Neural progenitor cell (in vitro differentiated cells): ENCODE data around the gene C4orf50. TPM values are rescaled to one million over a fixed set of nuclear protein-coding genes. Genes with fewer than 3 reads are reported as not detected.

Experiments used
- DNase-seq: peaks from one replicate; pipeline ENCODE4 v3.0.0-alpha.2; 2016; ENCODE audit warnings: low spot score
- H2AFZ ChIP-seq: fragments of 200-600 bp; sonication (generic); replicated peaks from 2 replicates; pipeline ENCODE4 v1.6.1; 2016; ENCODE audit warnings: antibody characterized with exemption
- H3F3A ChIP-seq: fragments of 200-600 bp; sonication (generic); 2 replicates; pipeline ENCODE4 v1.6.1; 2016; ENCODE audit warnings: antibody characterized with exemption, low read depth
- H3K27ac ChIP-seq: fragments of 200-600 bp; sonication (generic); 2 replicates; pipeline ENCODE4 v1.5.1; 2016; ENCODE audit warnings: mild to moderate bottlenecking
- H3K27me3 ChIP-seq: fragments of 200-600 bp; sonication (generic); 2 replicates; pipeline ENCODE4 v1.6.1; 2016; ENCODE audit warnings: mild to moderate bottlenecking, moderate library complexity
- H3K36me3 ChIP-seq: fragments of 200-600 bp; sonication (generic); 2 replicates; pipeline ENCODE4 v1.5.1; 2016
- H3K4me1 ChIP-seq: fragments of 200-600 bp; sonication (generic); 2 replicates; pipeline ENCODE4 v1.6.1; 2016; ENCODE audit warnings: mixed run types
- H3K4me2 ChIP-seq: fragments of 200-600 bp; sonication (generic); 2 replicates; pipeline ENCODE4 v1.6.1; 2016
- H3K4me3 ChIP-seq: fragments of 200-600 bp; sonication (generic); 2 replicates; pipeline ENCODE4 v1.5.1; 2016
- H3K79me2 ChIP-seq: fragments of 200-600 bp; sonication (generic); 2 replicates; pipeline ENCODE4 v1.6.1; 2016; ENCODE audit warnings: low read depth
- H3K9ac ChIP-seq: fragments of 200-600 bp; sonication (generic); 2 replicates; pipeline ENCODE4 v1.6.1; 2016
- H3K9me3 ChIP-seq: fragments of 200-600 bp; sonication (generic); 2 replicates; pipeline ENCODE4 v1.5.1; 2016; ENCODE audit warnings: low read depth
- H4K20me1 ChIP-seq: fragments of 200-600 bp; sonication (generic); 2 replicates; pipeline ENCODE4 v1.6.1; 2016; ENCODE audit warnings: low read depth
- H3K27ac Mint-ChIP-seq: 3 replicates; pipeline ENCODE4 v1.8.0; 2021; ENCODE audit warnings: mixed read lengths
- H3K27me3 Mint-ChIP-seq: 2 replicates; pipeline ENCODE4 v1.8.0; 2022; ENCODE audit warnings: low read depth, mild to moderate bottlenecking, inconsistent platforms, moderate library complexity, mixed read lengths; ENCODE audit not compliant: insufficient read depth
- H3K36me3 Mint-ChIP-seq: 3 replicates; pipeline ENCODE4 v1.8.0; 2021; ENCODE audit warnings: mixed read lengths
- H3K4me1 Mint-ChIP-seq: 3 replicates; pipeline ENCODE4 v1.8.0; 2021; ENCODE audit warnings: mixed read lengths
- H3K4me3 Mint-ChIP-seq: 3 replicates; pipeline ENCODE4 v1.8.0; 2021; ENCODE audit warnings: mild to moderate bottlenecking, moderate library complexity, mixed read lengths
- H3K9me3 Mint-ChIP-seq: 3 replicates; pipeline ENCODE4 v1.8.0; 2020; ENCODE audit warnings: mixed read lengths
- EZH2 ChIP-seq: fragments of 200-600 bp; sonication (generic); IDR thresholded peaks from 2 replicates; pipeline ENCODE4 v1.6.1; 2017; ENCODE audit warnings: antibody characterized with exemption, mild to moderate bottlenecking, moderate library complexity
- EZH2phosphoT487 ChIP-seq: fragments of 200-600 bp; sonication (generic); IDR thresholded peaks from 2 replicates; pipeline ENCODE4 v1.6.1; 2017; ENCODE audit warnings: antibody characterized with exemption
- total RNA-seq: library from RNA; depleted of rRNA; stranded (reverse); fragments of >200 nt; gene quantifications from 2 replicates; pipeline ENCODE4 v1.2.3, GENCODE V29; 2015; ENCODE audit warnings: low replicate concordance
- TF ChIP-seq, protein P1 (sequence below): fragments of 200-600 bp; sonication (generic); IDR thresholded peaks from 2 replicates; pipeline ENCODE4 v1.5.1; 2017; ENCODE audit warnings: antibody characterized with exemption, mild to moderate bottlenecking

Gene C4orf50
- total RNA-seq, 1 donor from 2014 or later, result 0.32 TPM

GRCh38 chr4:6028168-6028567, 9.9 kb upstream of the C4orf50 start:
- Histone ChIP-seq H3K9me3 (no peaks in the 10 kb centered on the region), H3K9ac (no peak overlapping the region), H4K20me1 (no peaks in the 10 kb centered on the region), H3K79me2 (no peaks in the 10 kb centered on the region), H3K4me1 (peaks cover 17% of the 10 kb centered on the region), H3K27me3 (peaks cover 2% of the 10 kb centered on the region), H3K4me2 (no peak overlapping the region), H3K36me3 (no peaks in the 10 kb centered on the region), H2AFZ (no peak overlapping the region), H3K27ac (no peak overlapping the region), H3F3A (no peaks in the 10 kb centered on the region), H3K4me3 (no peak overlapping the region)
- Mint-ChIP-seq H3K4me1 (peaks cover 36% of the 10 kb centered on the region), H3K9me3 (no peaks in the 10 kb centered on the region), H3K27me3 (peaks cover 7% of the 10 kb centered on the region), H3K36me3 (no peaks in the 10 kb centered on the region), H3K27ac (no peak overlapping the region), H3K4me3 (no peak overlapping the region)
- no peak for TF ChIP-seq EZH2phosphoT487
- TF ChIP-seq EZH2, result no peak
- TF ChIP-seq, protein P1, sequence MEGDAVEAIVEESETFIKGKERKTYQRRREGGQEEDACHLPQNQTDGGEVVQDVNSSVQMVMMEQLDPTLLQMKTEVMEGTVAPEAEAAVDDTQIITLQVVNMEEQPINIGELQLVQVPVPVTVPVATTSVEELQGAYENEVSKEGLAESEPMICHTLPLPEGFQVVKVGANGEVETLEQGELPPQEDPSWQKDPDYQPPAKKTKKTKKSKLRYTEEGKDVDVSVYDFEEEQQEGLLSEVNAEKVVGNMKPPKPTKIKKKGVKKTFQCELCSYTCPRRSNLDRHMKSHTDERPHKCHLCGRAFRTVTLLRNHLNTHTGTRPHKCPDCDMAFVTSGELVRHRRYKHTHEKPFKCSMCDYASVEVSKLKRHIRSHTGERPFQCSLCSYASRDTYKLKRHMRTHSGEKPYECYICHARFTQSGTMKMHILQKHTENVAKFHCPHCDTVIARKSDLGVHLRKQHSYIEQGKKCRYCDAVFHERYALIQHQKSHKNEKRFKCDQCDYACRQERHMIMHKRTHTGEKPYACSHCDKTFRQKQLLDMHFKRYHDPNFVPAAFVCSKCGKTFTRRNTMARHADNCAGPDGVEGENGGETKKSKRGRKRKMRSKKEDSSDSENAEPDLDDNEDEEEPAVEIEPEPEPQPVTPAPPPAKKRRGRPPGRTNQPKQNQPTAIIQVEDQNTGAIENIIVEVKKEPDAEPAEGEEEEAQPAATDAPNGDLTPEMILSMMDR, result no peak
- DNase-seq, result no peak

GRCh38 chr4:6027392-6027791, 9.2 kb upstream of the C4orf50 start:
- Histone ChIP-seq H3K4me2 (no peak overlapping the region), H3F3A (no peaks in the 10 kb centered on the region), H3K79me2 (no peaks in the 10 kb centered on the region), H3K36me3 (no peaks in the 10 kb centered on the region), H3K9ac (no peak overlapping the region), H4K20me1 (no peaks in the 10 kb centered on the region), H2AFZ (no peak overlapping the region), H3K27ac (no peak overlapping the region), H3K4me1 (peaks cover 12% of the 10 kb centered on the region), H3K9me3 (no peaks in the 10 kb centered on the region), H3K4me3 (no peak overlapping the region), H3K27me3 (peaks cover 2% of the 10 kb centered on the region)
- Mint-ChIP-seq H3K27ac (no peak overlapping the region), H3K9me3 (no peaks in the 10 kb centered on the region), H3K27me3 (peaks cover 7% of the 10 kb centered on the region), H3K36me3 (no peaks in the 10 kb centered on the region), H3K4me1 (peaks cover 31% of the 10 kb centered on the region), H3K4me3 (no peak overlapping the region)
- DNase-seq, result no peak
- no peak for TF ChIP-seq EZH2

GRCh38 chr4:6024313-6024960, 6.2 kb upstream of the C4orf50 start:
- no peak overlapping the region for H3K27ac ChIP-seq
- DNase-seq, result no peak
- H3K9ac ChIP-seq, result no peak overlapping the region
- H3K4me1 ChIP-seq, result peaks cover 7% of the 10 kb centered on the region
- H3K4me2 ChIP-seq, result no peak overlapping the region
- no peaks in the 10 kb centered on the region for H3F3A ChIP-seq
- no peaks in the 10 kb centered on the region for H4K20me1 ChIP-seq
- H3K4me3 Mint-ChIP-seq, result no peak overlapping the region
- no peaks in the 10 kb centered on the region for H3K9me3 Mint-ChIP-seq
- H3K79me2 ChIP-seq, result no peaks in the 10 kb centered on the region
- peaks cover 19% of the 10 kb centered on the region for H3K4me1 Mint-ChIP-seq
- H3K27me3 Mint-ChIP-seq, result peaks cover 14% of the 10 kb centered on the region
- TF ChIP-seq EZH2 (no peak), EZH2phosphoT487 (no peak)
- TF ChIP-seq, protein P1, result no peak
- H3K27ac Mint-ChIP-seq, result no peak overlapping the region
- H3K9me3 ChIP-seq, result no peaks in the 10 kb centered on the region
- peaks cover 2% of the 10 kb centered on the region for H3K27me3 ChIP-seq
- H3K4me3 ChIP-seq, result no peak overlapping the region
- H3K36me3 Mint-ChIP-seq, result no peaks in the 10 kb centered on the region
- no peaks in the 10 kb centered on the region for H3K36me3 ChIP-seq
- H2AFZ ChIP-seq, result no peak overlapping the region

DNA sequence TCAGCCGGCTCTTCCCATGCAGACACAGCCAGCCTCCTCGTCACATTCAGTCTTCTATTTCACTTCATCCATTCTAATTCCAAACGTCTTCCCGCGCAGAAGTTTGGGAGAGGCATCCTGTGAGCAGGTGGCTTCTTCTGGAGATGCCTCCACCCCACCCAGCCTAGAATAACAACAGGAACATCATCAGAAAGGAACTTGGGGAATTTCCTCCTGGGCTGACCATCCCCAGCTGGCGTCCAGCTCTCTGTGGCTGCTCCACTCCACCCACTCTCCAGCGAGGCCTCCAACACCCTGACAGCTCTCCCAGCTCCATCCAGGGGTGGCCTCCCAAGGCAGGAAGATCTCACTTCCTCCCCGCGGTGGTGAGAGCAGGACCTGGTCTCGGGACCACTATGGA, 5.5 kb upstream of the C4orf50 start:
- Mint-ChIP-seq H3K27ac (peak overlapping the region; percentile 88), H3K36me3 (no peaks in the 10 kb centered on the region), H3K4me3 (peak overlapping the region; percentile 13), H3K4me1 (peaks cover 19% of the 10 kb centered on the region), H3K9me3 (no peaks in the 10 kb centered on the region), H3K27me3 (peaks cover 14% of the 10 kb centered on the region)
- peaks cover 2% of the 10 kb centered on the region for H3K27me3 ChIP-seq
- no peak for TF ChIP-seq EZH2phosphoT487
- no peak for TF ChIP-seq EZH2
- TF ChIP-seq, protein P1, result no peak
- DNase-seq, result no peak
- no peak overlapping the region for H3K9ac ChIP-seq
- no peak overlapping the region for H3K4me3 ChIP-seq
- H3K79me2 ChIP-seq, result no peaks in the 10 kb centered on the region
- no peak overlapping the region for H3K4me2 ChIP-seq
- peaks cover 4% of the 10 kb centered on the region for H3K4me1 ChIP-seq
- H3K9me3 ChIP-seq, result no peaks in the 10 kb centered on the region
- H2AFZ ChIP-seq, result no peak overlapping the region
- no peak overlapping the region for H3K27ac ChIP-seq
- no peaks in the 10 kb centered on the region for H3F3A ChIP-seq
- no peaks in the 10 kb centered on the region for H3K36me3 ChIP-seq
- no peaks in the 10 kb centered on the region for H4K20me1 ChIP-seq
